Adipose tissue (tissue), 3 donors: Measurements from ENCODE around the gene ZNF438. TPM values are rescaled to one million over a fixed set of nuclear protein-coding genes. Genes with fewer than 3 reads are reported as not detected.

ENCODE experiments used
- H3K27ac ChIP-seq: one replicate; pipeline ENCODE4 v1.5.1; 2013; ENCODE audit warnings: low read depth, low read length
- WGBS, 3 donors: extraction: QIAGEN DNeasy Blood & Tissue Kit; methylation state at CpG; one replicate each; pipeline ENCODE4 v1.1.7; 2013; 5-methylcytosine and 5-hydroxymethylcytosine counted together
- polyA plus RNA-seq, 3 donors: library from polyadenylated mRNA; stranded (reverse); fragments of 200-250 nt; gene quantifications; one replicate each; pipeline ENCODE4 v1.2.3, GENCODE V29; 2013
- donor health status: healthy with polysubstance abuse.
- donor health status: Bipolar disorder and iron deficiency.
- donor health status: healthy.

The ZNF438 gene
- polyA plus RNA-seq, 3 donors = 2.8 to 14.1 (median 6.4) TPM

- H3K27ac ChIP-seq = no peak overlapping the region
- 53 to 75% (median 65%) methylated on average over 8 of the region's 8 CpGs for WGBS, 3 donors
Observed at GRCh38 chr10:30827531-30828120, 204.0 kb downstream of the ZNF438 start.

DNA sequence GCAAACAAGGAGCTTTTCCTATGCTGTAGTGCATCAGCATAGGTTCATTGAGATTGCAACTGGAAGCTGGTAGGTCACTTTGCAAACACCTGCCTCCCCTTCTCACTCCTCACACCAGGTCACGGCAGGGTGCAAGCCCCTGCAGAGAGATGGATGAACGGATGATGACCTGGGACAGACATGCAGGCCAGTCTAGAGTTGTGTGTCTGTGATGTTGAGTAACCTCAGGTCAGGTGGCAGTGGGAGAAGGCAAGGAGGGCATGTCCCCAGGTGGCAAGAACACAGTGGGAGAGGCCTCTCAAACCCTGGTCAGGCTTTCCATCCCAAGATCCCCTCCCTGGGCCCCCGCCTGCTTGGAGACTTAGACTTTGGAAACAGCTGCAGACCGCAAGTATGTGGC, 205.0 kb downstream of the ZNF438 start:
- 77 to 90% (median 83%) methylated on average over 4 of the region's 4 CpGs for WGBS, 3 donors
- H3K27ac ChIP-seq = no peak overlapping the region

- H3K27ac ChIP-seq = no peak overlapping the region
Observed at GRCh38 chr10:30825495-30825894, 206.2 kb downstream of the ZNF438 start.

DNA sequence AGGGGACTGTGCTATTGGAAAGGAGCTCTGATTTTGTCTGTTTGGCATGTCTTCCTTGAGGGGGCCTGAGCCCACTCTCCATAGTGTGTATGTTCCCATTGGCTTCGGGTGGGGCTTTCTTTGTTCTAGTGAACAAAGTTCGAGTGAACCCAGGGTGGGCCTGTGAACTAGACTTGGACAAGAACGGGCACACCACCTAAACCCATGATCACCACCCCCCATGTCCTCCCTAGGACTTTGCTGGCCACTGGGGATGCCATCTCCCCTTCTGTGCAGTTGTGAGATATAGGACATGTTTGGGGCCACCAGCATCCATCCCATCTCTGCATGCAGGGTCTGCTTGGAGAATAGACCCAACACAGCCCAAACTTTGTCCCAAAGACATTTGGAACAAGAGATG, 206.6 kb downstream of the ZNF438 start:
- WGBS, 3 donors = 86 to 96% (median 94%) methylated on average over 3 of the region's 3 CpGs
- no peak overlapping the region for H3K27ac ChIP-seq

DNA sequence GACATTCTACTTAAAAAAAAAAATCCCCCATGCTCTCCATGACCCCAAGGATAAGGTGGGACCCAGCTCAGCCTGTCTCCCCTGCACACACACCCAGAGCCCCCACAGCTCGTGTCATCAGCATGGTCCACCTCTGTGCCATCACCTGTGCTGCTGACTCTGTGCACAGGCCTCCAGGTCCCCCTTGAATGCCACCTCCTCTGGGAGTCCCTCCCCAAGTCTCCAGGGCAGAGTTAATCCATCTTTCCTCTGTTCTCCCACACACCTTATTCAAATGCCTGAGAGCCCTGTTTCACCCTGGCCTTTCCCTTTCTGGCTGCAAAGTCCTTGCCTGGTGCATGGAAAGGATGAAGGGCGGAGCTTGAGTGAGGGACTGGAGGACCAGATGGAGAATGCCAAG, 208.0 kb downstream of the ZNF438 start:
- H3K27ac ChIP-seq = no peak overlapping the region
- 92 to 97% (median 97%) methylated on average over 2 of the region's 2 CpGs for WGBS, 3 donors

DNA sequence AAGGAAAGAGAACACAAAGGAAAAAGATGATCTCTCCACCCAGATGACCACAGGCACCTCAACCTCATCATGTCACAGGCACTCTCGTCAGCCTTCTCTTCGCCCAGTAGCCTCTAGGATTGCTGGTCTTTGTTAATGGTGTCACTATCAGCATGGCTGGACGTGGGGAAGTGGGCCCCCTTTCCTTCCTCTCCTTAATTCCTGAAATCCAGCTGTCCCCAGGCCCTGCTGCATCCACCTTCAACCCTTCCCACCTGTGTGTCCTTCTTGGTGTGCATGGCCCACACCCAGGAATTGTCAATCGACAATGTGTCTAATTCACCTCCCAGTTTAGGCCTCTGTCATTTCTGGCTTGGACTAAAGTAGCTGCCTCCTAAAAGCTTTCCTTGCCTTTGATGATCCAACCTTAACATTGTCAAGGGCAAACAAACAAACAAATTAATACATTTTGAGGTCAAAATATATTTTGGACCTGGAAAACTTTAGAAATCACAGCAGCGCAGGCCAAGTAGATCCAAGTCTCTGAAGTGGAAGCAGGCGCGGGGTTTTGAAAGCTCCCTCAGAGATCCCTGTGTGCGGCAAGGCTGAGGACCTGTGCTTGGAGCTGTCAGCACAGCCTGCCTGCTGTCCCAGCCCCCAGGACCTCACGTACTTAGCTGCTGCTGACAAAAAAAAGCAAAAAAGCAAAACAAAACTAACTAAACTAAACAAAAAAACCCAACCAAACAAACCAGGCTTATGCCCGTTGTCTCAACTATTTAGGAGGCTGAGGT, 208.8 kb downstream of the ZNF438 start:
- 85 to 93% (median 89%) methylated on average over 10 of the region's 10 CpGs for WGBS, 3 donors
- H3K27ac ChIP-seq = no peak overlapping the region

DNA sequence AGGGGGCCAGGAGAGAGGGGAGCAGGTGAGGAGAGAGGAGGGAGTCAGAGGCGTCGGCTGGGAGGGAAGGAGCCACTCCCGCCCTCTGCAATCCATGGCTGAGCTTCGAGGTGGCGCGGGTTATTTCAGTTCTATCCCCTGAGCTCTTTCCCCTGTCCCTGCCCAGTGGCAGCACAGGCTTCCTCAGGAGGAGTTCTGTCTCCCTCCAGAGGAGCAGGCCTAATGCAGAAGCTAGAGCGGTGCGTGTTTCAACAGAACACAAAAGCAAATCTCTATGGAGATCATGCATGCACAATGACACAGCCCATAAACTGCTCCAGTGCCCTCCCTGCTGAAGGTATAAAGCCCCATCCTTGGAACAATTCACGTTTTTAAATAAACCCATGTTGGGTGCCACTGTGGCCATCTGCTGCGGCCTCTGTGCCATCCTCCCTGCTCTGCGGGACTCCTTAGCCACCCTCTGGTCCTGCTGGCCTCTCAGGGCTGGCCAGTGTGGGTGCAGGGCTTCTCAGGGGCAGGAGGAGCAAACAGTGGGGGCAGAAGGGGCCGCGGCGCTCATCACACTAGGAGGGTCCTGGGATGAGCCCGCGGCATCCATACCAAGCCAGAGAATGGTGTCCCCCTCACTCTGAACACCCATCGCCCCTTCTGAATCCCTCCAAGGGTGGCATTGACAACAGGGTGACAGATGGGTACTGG, 209.5 kb downstream of the ZNF438 start:
- WGBS, 3 donors = 87 to 91% (median 90%) methylated on average over 17 of the region's 17 CpGs
- H3K27ac ChIP-seq = no peak overlapping the region

DNA sequence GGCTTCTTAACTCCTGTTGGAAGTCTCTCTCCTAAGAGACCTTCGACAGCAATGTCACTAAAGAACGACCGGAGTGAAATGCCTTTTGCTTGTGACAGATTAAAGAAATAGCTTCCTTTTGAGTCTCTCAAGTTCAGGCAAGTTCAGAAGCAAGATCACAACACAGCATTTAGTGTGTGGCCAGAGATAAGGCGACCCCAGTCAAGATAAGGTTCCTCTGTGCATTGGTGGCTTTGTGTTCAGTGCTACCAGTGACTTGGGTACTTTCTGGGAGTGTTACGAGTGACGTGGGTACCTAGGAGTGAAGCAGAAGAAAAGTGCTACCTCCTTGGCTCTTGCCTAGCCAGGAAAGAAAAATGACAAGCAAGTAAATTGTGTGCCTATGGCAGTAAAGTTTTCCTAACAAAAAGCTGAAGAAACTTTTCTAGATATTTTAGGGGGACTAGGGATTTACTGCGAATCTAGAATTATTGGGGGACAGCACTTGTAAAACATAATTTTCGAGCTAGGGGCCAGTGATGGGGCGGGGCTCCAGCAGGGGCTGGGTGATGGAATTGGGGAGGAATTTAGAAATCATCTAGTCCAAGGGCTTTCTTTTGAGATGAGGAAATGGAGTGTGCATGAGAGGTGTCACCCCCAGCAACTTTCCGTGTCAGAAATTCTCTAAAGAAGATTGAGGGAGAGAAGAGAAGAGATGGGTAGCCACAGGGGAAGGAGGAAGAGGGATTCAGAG, 210.2 kb downstream of the ZNF438 start:
- H3K27ac ChIP-seq = no peak overlapping the region
- WGBS, 3 donors = 60 to 66% (median 62%) methylated on average over 10 of the region's 10 CpGs

GRCh38 chr10:30820261-30820991, 211.2 kb downstream of the ZNF438 start:
- 51 to 71% (median 54%) methylated on average over 10 of the region's 10 CpGs for WGBS, 3 donors
- H3K27ac ChIP-seq = no peak overlapping the region

DNA sequence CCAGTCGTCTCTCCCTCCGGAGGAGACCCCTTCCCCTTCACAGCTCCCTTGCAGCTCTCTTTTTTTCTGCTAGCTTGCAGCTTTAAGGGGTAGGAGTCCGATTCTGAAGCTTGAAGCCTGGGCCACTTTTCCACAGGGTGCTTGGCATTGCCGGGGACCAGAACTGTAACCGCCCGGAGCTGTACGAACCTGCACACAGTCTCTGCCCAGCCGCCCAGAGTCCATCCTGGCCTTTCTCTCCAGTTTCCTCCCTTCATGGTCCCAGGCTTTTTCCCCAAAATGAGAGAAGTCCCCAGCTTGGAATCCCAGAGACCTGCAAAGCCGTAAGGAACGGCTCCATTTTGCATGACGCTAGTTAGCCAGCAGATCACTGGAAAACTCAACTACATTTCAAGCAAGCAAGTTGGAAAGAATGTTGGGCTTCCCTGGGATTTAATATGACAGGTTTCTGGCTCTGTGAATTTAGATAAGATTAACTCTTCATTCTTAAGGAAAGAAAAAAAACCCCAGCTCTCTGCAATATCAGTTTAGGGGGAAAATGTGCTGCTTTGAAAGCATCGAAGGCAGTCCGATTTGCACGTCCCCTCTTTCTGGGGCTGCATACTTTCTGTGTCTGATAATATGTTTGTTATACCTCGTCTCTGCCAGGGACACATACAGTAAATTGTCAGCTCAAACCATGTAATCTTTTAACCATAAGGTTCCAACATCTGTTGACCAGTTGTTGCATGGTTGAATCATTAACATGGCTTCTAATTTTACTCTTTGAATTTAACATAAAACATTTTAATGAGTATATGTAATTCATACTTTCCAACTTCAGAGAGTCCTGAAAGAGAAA, 212.1 kb downstream of the ZNF438 start:
- H3K27ac ChIP-seq = no peak overlapping the region
- 53 to 71% (median 67%) methylated on average over 15 of the region's 15 CpGs for whole genome bisulfite sequencing, 3 donors

- no peak overlapping the region for H3K27ac ChIP-seq
- WGBS, 3 donors = 73 to 86% (median 82%) methylated on average over 17 of the region's 17 CpGs
Observed at GRCh38 chr10:30818854-30819253, 212.8 kb downstream of the ZNF438 start.

- no peak overlapping the region for H3K27ac ChIP-seq
- 50 to 62% (median 53%) methylated on average over 11 to 12 of the region's 12 CpGs for WGBS, 3 donors
Observed at GRCh38 chr10:30818010-30818660, 213.5 kb downstream of the ZNF438 start.

- 70 to 87% (median 79%) methylated on average over 5 of the region's 5 CpGs for WGBS, 3 donors
- no peak overlapping the region for H3K27ac ChIP-seq
Observed at GRCh38 chr10:30817541-30817940, 214.1 kb downstream of the ZNF438 start.

- H3K27ac ChIP-seq = no peak overlapping the region
- 73 to 83% (median 83%) methylated on average over 3 of the region's 3 CpGs for WGBS, 3 donors
Observed at GRCh38 chr10:30816820-30817171, 214.9 kb downstream of the ZNF438 start.

- 66 to 82% (median 77%) methylated on average over 9 of the region's 9 CpGs for WGBS, 3 donors
- no peak overlapping the region for H3K27ac ChIP-seq
Observed at GRCh38 chr10:30816159-30816819, 215.4 kb downstream of the ZNF438 start.

GRCh38 chr10:30813872-30814481, 217.7 kb downstream of the ZNF438 start:
- H3K27ac ChIP-seq = no peak overlapping the region
- 56 to 85% (median 65%) methylated on average over 1 of the region's 1 CpG for WGBS, 3 donors
